ENCODE data around the gene VWF. TPM values are rescaled to one million over a fixed set of nuclear protein-coding genes. Genes with fewer than 3 reads are reported as not detected.

Gene VWF
- total and polyA plus RNA-seq, 2 of the 13 experiments (the other 11 are each of a cell fraction or from before 2014, with no cell fraction given): 0.20 to 0.25 TPM

- BruUV-seq (replicated peaks): no TSS peak
- ChIA-PET CTCF (ENCODE audit: low intra/inter-chr PET ratio, low total read pairs) (no interaction called here), POLR2A (no interaction called here)
- intact Hi-C loops (cut with micrococcal nuclease; ENCODE audit: unreplicated experiment): no loop called here
- H3K4me1 ChIP-seq (ENCODE audit: insufficient read depth, low read length): no peaks in the 10 kb centered on the region
- H3K27me3 ChIP-seq (ENCODE audit: control insufficient read depth in 1 of 2, insufficient read depth in 2 of 2, low read length in 2 of 2): peaks cover 1 to 24% of the 10 kb centered on the region in 2 experiments; a peak in 4 of 5 replicates
- in situ Hi-C loops (cut with HindIII; ENCODE audit: extremely low pct_ligation_motif_present, low pct_unique_long_range_greater_than_20kb): no loop called here
- no peaks in the 10 kb centered on the region for H3K36me3 ChIP-seq (replicated peaks in 1 of 2; ENCODE audit: control insufficient read depth in 1 of 2, insufficient read depth in 2 of 2, low read length in 2 of 2)
- no peaks in the 10 kb centered on the region for H3K79me2 ChIP-seq (ENCODE audit: insufficient read depth, low read length)
- H3K4me2 ChIP-seq (ENCODE audit: low read depth, low read length): no peak overlapping the region
- H2AFZ ChIP-seq (ENCODE audit: low read length): no peak overlapping the region
- no peak for TF ChIP-seq ZNF138 (CRISPR knock-in tag; IDR thresholded peaks at IDR 0.05; ENCODE audit: low read depth)
- TF ChIP-seq ZNF224 (CRISPR knock-in tag; IDR thresholded peaks at IDR 0.05): no peak
- TF ChIP-seq MTA1 (CRISPR knock-in tag; IDR thresholded peaks at IDR 0.05; ENCODE audit: borderline replicate concordance): no peak
- no peak for TF ChIP-seq ZNF552 (CRISPR knock-in tag; IDR thresholded peaks at IDR 0.05; ENCODE audit: borderline replicate concordance)
- TF ChIP-seq ZNF597 (CRISPR knock-in tag; IDR thresholded peaks at IDR 0.05): no peak
- no peak for TF ChIP-seq ZSCAN9 (CRISPR knock-in tag; IDR thresholded peaks at IDR 0.05; ENCODE audit: borderline replicate concordance)
- TF ChIP-seq NBN (conservative IDR thresholded peaks at IDR 0.05): no peak
- no peak for TF ChIP-seq SMC3 (IDR thresholded peaks at IDR 0.05; ENCODE audit: low read length)
- no peak for TF ChIP-seq ZBTB37 (CRISPR knock-in tag; IDR thresholded peaks at IDR 0.05)
- WGBS (ENCODE audit: low lambda C conversion rate): 0% methylated on average over 2 of the region's 3 CpGs
- no peak overlapping the region for H3K27ac ChIP-seq (ENCODE audit: extremely low read length, insufficient read depth, low read length)
- no peak for DNase-seq (ENCODE audit: low spot score)
- no peak overlapping the region for H3K4me3 ChIP-seq (replicated peaks in 1 of 3; ENCODE audit: insufficient read depth in 1 of 3, low read depth in 2 of 3, low read length in 3 of 3)
- no peaks in the 10 kb centered on the region for H4K20me1 ChIP-seq (ENCODE audit: insufficient read depth, low read length)
- H3K9ac ChIP-seq (ENCODE audit: insufficient read depth, low read depth, low read length): no peak overlapping the region
- ATAC-seq: no peak
- no peaks in the 10 kb centered on the region for H3K9me3 ChIP-seq (ENCODE audit: low read length)
- no peak for FAIRE-seq
Measured at GRCh38 chr12:5912011-5912410, 212.5 kb downstream of the VWF start.

All from HepG2 (cell line).